ENCODE data around the gene NTF4.

- TF ChIP-seq HDGF (IDR thresholded peaks at IDR 0.05; ENCODE audit: borderline replicate concordance) (no peak), NFRKB (IDR thresholded peaks at IDR 0.05) (no peak), BHLHE40 (IDR thresholded peaks at IDR 0.05; ENCODE audit: borderline replicate concordance) (no peak), SP1 (IDR thresholded peaks at IDR 0.05) (no peak), L3MBTL2 (conservative IDR thresholded peaks at IDR 0.05) (no peak), FOXM1 (IDR thresholded peaks at IDR 0.05; ENCODE audit: borderline replicate concordance) (no peak), ELF4 (IDR thresholded peaks at IDR 0.05) (no peak), FOXA1 (IDR thresholded peaks at IDR 0.05) (no peak)
Measured at GRCh38 chr19:49061000-49061399, 3.6 kb downstream of the NTF4 start.
